NCI-H1092 treated with DMSO at 0.1 percent for 48 hours (cell line): Measurements from ENCODE around the gene LIN54.
"Not testable (repeated sequence)": the region's sequence is repeated elsewhere in the genome, so short reads cannot be mapped to it uniquely, and the experiment has no call there.

ENCODE experiments used
- DNase-seq: peaks from one replicate; lab custom pipeline; 2025; lab: John Stamatoyannopoulos, UW

Gene LIN54

DNA sequence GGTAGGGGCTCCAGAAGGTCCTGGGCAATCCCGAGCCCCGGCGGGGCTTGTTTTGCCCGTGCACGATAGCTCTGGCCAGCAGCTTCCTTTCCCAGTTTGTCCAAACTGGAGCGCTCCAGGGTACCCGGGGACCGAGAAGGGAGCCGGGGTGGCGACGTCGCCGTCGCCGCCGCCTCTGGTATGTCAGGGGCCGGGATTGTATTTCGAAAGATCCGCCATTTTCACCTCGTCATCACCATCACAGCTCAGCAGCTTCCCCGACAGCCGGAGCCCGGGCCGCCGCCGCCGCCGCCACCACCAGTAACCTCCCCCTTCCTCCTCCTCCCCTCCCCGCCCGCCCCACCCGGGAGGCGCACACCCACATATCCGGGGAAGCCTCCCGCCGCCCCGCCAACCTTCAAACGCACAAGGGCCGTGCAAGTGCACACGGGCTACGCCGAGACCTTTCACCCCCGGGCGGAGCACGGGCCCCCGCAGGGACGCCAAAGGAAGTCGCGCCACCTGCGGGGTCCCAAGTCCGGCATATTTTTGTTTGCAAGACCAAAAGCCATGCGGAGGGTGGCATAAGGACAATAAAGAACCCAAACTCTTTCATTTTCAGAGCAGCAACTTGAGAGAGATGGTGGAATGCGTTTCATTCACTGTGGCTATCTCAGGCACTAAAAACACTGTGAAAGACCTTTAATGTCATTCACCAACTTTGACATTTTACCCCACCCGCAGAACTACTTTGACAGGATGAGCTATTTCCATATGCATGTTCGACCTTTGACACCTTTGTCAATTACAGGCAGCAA is at the start of gene LIN54:
Gene LIN54, minus strand, starts transcription at position 302 of the 797 bp plus-strand sequence. CDS start 25,979 bp downstream, outside the sequence.
- peak; percentile 38 for DNase-seq

DNA sequence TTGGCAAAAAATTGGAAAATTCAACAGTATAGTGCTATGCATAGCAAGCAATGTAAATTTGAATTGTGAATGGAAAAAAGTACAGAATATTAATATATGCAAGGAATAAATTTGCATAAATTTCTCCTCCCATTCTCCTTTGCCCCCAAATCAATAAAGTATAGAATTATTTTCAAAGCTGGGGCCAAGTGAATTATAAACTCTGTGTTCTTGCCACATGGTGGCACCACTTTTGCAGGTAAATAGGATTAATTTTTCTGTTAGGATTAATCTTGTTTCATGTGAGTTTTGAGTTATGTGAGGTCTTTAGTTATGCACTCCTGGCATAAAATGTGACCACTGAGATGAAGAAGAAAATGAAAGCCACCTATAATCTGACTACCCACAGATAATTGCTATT is 44.3 kb upstream of the LIN54 start:
- no peak for DNase-seq

DNA sequence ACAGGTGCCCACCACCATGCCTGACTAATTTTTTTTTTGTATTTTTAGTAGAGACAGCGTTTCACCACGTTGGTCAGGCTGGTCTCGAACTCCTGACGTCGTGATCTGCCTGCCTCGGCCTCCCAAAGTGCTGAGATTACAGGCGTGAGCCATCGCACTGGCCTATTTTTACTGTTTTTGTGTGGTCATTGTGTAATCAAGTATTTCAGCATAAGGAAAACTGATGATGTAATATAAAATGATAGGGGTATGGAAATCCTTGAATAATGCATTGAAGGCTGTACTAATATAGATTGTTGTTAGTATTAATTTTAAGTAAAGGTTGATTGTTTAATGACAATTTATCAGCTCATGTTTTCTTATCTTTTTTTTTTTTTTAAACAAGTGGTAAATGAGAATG is 38.2 kb upstream of the LIN54 start:
- not testable (repeated sequence) for DNase-seq

DNA sequence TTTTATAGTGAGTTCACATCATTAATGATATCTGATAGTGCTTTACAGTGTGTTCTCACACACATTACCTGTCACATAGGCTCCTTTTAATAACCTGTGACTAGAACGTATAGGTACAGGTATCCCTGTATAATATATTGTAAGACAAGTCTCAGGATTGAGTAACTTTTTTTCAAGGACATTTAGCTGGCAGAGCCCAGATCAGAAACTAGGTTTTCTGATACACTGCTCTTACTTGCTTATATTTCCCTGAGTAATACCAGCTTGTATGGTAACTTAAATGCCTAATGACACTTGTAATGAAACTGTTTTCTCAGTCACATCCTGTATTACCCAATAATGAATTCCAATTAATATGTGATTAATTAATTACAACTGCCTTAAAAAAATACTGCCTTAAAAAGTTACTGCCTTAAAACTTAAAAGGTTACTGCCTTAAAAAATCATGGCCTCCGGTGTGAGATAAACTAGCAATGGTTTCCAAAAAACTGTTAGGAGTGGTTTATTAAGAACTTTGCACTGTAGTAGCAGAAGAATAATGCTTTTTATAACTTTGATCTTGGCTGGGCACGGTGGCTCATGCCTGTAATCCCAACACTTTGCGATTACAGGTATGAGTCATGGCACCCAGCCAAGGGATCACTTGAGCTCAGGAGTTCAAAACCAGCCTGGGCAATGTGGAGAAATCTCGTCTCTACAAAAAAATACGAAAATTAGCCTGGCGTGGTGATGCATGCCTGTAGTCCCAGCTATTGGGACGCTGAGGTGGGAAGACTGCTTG is 36.3 kb upstream of the LIN54 start:
- DNase-seq = no peak

DNA sequence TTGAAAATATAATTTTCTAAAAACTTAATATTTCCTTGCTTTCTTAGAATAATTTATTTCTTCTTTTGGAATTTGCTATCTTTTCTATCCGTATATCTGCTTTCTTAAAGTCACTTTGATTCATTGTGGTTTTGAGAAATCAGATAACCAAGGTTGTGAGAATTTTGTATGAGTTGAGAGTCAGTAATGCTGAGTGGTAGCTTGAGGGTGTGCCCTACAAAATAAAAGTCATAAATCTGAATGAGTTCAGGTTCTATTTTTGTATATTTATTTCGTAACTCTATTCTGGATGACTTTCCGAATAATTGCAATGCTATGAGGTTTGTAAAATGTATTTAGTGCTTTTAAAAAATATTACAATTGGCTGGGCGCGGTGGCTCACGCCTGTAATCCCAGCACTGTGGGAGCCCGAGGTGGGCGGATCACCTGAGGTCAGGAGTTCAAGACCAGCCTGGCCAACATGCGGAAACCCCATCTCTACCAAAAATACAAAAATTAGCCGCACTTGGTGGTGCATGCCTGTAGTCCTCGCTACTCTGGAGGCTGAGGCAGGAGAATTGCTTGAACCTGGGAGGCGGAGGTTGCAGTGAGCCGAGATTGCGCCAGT is 33.3 kb upstream of the LIN54 start:
- DNase-seq = no peak

DNA sequence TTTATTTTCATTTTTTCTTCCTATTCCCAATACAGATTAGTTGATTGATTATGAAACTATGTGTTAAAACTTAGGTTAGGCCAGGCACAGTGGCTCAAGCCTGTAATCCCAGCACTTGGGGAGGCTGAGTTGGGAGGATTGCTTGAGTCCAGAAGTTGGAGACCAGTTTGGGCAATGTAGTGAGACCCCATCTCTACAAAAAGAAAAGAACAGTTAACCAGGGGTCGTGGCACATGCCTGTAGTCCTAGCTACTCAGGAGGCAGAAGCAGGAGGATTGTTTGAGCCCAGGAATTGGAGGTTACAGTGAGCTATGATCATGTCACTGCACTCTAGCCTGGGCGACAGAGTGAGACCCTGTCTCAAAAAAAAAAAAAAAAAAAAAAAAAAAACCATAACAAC is 32.5 kb upstream of the LIN54 start:
- DNase-seq = not testable (repeated sequence)

DNA sequence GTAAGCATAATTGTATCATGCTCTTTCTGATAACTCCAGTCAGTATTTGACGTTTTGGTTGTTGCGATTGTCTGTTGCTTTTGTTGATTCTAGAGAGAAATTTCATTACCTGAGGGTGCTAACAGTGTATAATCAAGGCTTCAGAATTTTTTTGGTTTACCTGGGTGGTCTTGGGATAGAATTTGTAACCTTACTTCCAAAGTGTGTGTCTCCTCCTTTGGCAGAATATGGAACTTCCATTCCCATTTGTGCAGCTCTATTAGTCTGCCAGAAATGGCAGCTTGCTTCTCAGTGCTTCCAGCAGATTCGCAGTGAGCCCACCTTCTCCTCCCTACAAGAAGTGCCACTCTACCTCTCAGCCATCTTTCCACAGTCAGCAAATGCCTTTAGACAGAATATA is 29.6 kb upstream of the LIN54 start:
- DNase-seq = no peak

DNA sequence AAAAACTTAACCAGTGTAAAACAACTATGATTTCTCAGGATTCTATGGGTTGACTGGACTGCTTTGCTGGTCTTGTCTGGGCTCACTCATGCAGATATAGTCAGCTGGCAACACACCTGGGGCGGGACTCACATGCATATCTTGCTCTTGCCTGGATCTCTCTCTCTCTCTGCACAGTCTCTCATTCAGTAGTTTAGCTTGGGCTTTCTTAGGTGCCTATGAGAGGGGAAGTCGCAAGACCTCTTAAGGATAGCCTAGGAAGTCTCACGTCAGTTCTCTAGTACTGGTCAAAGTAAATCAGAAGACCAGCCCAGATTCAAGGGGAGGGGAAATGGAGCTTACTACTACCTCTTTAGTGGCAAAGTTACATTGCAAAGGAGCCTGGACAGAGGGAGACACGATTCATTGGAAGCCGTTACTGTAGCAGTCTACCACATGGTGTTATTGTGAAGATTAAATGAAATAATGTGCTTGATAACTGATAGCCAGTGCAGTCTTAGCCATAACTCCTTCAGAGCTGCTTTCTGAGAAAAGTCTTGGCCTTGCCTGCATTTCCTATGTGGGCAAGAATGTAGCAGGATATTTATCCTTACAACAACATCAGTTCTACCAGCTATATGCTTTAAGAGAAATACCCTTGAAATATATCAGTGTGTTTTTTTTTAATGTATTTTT is 26.5 kb upstream of the LIN54 start:
- DNase-seq = no peak

DNA sequence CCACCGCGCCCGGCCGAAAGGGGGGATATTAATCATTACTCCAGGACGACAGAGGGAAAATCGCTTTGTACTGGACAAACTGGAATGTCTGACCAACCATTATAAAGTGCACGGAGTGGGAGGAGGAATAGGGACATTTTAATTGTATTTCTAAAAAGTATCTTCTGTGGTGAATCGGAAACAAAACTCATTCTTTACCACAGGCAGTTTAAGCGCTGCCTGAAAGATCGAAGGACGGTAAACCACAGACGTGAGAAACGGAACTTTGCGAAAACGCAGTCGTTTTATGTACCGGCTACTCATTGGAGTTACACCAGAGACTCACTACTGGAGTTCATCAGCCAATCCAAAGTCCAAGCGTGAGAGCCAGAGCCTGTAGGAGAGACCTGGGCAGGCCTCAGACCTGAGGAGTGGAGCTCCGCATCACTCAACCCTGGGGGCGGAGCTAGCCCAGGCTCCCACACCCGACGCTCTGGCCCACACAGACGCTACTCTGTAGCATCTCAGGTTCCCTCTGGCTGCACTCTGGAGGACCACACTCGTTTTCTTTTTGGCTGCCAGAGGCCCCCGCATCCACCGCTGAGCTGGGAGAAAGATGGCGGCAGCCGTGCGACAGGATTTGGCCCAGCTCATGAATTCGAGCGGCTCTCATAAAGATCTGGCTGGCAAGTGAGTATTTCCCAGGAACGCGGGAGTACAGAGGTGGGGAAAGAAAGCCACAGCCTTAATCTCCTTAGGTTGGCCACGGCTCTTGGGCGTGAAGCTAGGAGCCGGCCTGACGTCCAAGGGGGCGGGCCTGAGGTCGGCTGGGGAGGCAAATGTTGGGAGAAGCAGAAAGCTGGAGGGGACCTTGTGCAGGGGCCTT is 24.2 kb upstream of the LIN54 start, which contains the start of gene COPS4:
Gene COPS4, plus strand, starts transcription at position 554 of the 865 bp plus-strand sequence. Its CDS starts 42 bp downstream, at position 596.
- peak; percentile 99 for DNase-seq

DNA sequence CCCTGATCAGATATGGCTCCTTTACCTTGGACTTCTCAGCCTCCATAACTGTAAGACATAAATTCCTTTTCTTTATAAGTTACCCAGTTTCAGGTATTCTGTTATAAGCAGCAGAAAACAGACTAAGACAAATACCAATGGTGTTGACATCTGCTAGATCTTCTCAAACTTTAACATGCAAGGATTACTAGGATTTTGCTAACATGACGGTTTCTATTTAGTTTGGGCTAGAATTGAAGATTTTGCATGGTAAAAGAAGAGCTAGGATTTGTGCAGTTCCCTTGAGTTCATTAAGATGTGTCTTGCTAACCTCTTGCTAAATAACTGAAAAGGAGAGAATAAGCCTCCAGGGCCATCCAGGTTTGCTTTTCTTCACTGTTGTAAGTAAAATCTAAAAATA is 19.1 kb upstream of the LIN54 start:
- DNase-seq = no peak

DNA sequence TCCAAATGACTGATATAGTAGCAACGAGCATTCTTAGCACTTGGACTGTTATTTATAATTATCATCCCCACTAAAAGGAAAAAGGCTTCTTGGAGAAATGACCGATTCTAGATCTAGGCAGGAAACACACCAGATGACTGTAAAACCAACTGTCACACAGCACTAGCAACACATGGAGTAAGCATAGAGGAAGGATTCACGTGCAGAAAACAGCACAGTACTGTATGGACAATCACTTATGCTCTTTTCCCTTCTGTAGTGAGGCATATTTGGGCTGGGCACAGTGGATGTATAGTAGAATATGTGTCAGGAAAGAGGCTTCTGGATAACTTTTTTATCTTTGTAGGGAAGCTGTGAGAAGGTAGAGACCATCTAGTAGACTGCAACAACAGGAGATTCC is 18.4 kb upstream of the LIN54 start:
- no peak for DNase-seq

DNA sequence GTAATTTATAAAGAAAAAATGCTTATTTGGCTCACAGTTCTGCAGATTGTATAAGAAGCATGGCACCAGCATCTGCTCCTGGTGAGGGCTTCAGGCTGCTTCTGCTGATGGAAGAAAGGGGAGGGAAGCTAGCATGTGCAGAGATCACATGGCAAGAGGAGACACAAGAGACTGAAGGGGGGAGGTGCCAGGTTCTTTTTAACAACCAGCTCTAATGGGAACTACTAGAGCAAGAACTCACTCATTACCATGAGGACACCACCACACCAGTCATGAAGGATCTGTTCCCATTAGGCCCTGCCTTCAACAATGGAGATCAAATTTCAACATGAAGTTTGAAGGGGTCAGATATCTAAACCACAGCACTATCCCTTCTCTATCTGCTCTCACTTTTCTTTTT is 14.9 kb upstream of the LIN54 start:
- no peak for DNase-seq

DNA sequence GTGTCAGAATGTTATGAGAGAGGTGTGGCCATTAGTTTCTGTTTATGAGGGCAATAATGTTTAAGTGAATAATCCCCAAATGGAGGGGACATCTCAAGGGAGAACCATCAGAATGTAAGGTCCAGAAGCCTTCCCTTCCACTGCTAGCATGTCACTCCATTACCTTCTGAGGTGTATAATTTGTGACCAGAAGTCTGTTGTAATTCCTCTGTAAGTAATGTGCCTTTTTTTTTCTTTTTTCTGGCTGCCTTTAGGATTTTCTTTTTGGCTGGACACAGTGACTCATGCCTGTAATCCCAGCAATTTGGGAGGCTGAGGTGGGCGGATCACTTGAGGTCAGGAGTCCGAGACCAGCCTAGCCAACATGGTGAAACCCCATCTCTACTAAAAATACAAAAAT is 13.6 kb upstream of the LIN54 start:
- no peak for DNase-seq

DNA sequence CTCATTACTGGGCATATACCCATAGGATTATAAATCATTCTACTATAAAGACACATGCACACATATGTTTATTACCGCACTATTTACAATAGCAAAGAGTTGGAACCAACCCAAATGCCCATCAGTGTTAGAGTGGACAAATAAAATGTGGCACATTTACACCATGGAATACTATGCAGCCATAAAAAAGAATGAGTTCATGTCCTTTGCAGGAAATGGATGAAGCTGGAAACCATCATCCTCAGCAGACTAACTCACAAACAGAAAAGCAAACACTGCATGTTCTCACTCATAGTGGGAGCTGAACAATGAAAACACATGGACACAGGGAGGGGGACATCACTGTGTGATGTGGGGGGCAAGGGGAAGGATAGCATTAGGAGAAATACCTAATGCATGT is 13.0 kb upstream of the LIN54 start:
- not testable (repeated sequence) for DNase-seq

DNA sequence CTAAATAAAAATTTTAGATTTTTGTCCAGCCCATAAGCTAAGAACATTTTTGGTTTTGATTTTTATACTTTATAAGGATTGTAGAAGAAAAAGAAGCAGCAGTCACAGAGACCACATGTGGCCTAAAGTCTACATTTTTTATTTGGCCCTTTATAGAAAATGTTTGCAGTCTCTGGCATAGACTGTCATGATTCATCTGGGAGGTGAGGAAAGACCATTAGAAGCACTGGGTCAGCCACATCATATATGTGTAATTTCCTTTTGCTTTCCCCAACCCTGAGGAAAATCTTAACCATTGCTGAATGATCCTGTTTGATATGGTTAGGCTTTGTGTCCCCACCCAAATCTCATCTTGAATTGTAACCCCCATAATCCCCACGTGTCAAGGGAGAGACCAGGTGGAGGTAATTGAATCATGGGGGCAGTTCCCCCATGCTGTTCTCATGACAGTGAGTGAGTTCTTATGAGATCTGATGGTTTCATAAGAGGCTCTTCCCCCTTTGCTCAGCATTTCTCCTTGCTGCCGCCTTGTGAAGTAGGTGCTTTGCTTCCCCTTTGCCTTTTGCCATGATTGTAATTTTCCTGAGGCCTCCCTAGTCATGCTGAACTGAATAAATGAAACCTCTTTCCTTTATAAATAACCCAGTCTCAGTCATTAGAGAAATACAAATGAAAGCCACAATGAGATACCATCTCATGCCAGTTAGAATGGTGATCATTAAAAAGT is 12.3 kb upstream of the LIN54 start:
- no peak for DNase-seq

DNA sequence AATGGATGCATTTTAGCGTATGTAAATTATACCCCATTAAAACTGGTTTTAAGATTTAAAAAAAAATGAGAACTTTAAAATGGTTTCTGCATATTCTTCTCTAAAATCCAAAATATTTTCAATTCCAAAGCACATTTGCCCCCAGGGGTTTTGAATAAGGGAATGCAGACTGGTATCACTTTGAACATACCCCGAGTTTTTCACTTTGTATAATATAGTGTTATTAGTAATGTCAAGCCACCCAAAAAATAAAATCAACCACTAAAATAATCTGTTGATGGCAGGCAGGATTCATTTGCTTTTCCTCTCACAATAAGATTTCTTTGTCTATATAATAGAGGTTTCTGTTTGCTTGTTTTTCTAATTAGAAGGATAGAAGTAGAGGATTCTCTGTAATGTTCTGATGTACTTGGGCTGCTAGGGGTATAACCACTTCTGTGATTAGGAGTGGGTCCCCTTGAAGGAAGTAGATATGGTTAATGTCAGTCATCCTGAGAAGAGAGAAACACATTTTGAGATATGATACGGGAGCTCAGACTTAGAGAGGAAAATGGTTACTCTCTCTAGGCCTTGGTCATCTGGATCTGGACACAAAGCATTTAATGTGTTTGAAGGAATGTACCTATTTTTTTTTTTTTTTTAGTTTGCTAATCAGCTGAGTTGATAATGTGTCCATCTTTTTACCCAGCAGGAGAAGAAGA is 9.3 kb upstream of the LIN54 start:
- DNase-seq = no peak

DNA sequence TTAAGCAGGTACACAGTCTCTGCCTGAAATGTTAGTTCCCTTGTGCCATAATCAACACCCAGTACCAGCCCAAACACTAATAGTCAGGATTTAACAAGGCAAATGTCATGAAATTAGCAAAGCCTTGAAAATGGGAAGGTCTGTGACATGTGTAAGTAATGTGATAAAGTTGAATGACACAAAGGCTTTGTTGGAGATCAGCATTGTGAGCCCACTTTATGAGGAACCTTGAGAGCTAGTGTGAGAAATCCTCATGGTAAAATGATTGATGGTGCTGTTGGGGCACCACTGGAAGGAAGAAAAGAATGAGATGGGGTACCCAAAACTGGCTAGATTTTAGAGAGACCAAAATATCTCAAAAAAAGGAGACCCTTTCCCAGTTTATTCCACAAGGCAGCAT is 3.3 kb upstream of the LIN54 start:
- DNase-seq = no peak

DNA sequence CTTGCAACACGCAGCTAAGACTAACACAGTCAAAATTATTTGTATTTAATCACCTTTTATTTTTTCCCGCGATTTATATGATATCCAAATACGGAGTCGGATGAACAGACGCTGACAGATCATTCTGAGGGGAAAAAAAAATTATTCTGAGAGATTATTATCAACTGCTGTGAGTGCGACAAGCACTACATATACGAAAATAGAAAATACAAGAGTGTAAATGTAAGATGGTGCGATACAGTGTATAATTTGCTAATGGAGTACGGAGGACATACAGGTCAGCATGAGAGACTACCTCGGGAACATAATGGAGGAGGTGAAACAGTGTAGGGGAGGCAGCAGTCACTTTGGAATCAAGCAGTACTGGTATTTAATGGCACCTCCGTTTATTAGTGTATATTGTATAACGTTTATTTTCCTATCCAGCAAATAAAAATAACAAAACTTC is 2.8 kb upstream of the LIN54 start:
- peak; percentile 71 for DNase-seq

DNA sequence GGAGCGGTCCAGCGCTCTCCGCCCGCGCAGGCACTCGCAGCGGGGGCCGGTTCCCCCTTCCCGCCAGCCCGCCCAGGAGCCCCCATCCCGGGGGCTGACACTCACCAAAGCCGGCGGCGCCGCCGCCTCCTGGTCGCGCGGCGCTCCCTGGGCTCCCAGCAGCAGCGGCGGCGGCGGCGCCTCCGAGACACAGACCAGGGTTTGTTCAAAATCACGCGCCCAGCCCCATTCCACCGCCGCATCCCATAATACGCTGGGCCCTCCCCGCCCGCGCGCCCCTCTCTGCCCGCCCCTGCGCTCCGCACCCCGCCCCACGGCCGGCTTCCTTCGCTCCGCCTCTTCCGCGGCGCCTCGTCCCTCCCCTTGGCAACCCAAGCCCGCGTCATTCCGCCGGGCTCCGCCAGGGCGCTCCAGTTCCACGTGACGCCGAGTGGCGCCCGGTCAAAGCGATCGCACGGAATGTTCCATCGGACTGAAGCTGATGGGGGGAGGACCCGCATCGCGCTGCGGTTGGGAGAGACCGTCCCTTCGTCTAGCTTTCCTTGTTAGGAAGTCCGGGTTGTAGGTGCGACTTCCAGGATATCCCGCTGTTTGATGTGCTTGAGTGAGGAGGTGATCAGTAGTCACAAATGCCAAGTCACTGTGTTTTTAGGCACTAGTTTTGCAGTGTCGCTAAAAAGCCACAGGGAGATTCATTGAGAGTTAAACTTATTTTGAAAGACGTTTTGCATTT is 2.2 kb upstream of the LIN54 start:
- DNase-seq = peak; percentile 98
